GM18868 (cell line): ENCODE measurements around the gene COL18A1.
"Not testable (repeated sequence)": the region's sequence is repeated elsewhere in the genome, so short reads cannot be mapped to it uniquely, and the experiment has no call there.

Experiments
- ATAC-seq: cut with Tn5 transposase; IDR thresholded peaks from one replicate; pipeline ENCODE4 v1.9.1; 2021; ENCODE audit warnings: mild to moderate bottlenecking, moderate library complexity; ENCODE audit not compliant: unreplicated experiment

Gene COL18A1

DNA sequence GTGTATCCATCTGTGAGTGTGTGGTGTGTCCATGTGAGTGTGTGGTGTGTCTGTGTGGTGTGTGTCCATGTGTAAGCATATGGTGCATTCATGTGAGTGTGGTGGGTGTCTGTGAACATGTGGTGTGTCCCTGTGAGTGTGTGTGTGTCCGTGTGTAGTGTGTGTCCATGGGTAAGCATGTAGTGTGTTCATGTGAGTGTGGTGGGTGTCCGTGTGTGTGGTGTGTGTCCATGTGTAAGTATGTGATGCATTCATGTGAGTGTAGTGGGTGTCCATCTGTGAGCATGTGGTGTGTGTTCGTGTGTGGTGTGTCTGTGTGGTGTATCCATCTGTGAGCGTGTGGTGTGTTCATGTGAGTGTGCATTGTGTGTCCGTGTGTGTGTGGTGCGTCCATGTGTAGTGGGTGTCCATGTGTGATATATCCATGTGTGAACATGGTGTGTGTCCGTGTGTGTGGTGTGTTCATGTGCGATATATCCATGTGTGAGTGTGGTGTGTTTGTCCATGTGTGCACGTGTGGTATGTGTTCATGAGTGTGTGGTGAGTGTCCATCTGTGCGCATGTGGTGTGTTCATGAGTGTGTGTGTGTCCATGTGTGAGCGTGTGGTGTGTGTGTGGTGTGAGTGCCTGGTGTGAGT lies 124.9 kb downstream of the COL18A1 start:
- ATAC-seq: no peak

DNA sequence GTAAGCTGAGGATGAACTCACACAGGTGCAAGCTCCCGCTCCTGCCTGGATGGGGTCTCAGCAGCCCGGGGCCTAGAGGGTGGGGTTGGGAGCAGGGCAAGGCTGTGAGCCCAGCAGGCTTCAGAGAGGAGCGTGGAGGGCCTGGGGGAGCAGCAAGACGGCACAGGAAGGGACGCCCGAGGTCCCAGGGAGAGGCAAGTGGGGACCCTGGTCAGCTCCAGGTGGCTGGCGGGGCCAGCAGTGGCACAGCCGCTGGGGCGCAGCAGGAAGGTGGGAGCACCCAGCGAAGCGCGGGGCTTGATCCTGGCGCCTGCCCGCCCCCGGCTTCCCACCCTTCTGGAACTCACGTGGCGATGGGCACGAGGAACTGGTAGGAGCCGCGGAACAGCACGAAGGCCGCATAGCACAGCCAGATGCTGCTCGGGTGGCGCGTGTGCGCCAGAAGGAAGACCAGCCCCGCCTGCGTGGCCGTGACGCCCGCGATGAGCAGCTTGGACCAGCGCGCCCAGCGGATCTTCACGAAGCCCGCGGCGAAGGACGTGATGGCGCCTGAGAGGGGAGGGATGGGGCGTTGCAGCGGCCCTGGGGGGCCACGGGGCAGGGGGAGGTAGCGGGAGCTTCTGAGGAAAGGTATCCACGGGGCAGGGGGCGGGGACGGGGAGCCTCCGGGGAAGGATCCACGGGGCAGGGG lies 125.6 kb downstream of the COL18A1 start:
- ATAC-seq: no peak

DNA sequence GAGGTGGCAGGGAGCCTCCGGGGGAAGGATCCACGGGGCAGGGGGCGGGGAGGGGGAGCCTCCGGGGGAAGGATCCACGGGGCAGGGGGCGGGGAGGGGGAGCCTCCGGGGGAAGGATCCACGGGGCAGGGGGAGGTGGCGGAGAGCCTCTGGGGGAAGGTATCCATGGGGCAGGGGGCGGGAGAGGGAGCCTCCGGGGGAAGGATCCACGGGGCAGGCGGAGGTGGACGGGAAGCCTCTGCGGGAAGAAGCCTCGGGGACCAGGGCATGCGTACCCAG lies 126.1 kb downstream of the COL18A1 start:
- ATAC-seq: not testable (repeated sequence)

DNA sequence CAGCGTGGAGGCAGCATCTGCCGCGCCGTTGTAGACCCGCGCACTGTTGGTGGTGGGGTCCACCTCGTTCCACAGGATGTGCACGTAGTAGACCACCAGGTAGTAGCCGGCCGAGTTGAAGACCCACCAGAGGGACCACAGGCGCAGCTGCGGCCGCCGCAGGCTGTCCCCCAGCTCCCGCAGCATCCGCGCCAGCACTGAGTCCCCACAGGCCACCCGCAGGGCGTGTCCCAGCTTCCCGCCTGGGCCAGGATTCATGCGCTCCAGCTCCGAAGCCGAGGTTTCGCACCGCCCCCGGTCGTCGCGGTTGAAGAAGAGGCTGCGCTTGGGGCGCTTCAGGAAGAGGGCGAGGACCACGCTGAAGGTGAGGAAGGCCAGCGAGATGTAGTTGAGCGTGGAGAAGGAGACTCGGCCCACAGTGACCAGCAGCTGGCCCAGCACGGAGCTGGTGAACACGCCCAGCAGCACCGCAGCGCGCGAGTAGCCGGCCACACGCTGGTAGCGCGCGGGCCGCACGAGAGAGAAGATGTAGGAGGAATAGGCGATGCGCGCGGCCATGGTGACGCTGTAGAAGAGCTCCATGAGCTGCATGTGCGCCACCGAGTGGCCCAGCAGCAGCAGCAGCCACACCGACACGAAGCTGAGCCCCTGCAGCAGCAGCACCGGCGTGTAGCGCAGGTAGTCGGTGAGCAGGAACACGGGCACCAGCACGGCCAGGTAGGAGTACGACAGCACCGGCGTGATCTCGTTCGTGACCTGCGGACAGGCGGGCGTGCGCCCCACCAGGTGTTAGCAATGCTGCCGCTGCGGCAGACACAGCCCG lies 126.6 kb downstream of the COL18A1 start:
- ATAC-seq: no peak

DNA sequence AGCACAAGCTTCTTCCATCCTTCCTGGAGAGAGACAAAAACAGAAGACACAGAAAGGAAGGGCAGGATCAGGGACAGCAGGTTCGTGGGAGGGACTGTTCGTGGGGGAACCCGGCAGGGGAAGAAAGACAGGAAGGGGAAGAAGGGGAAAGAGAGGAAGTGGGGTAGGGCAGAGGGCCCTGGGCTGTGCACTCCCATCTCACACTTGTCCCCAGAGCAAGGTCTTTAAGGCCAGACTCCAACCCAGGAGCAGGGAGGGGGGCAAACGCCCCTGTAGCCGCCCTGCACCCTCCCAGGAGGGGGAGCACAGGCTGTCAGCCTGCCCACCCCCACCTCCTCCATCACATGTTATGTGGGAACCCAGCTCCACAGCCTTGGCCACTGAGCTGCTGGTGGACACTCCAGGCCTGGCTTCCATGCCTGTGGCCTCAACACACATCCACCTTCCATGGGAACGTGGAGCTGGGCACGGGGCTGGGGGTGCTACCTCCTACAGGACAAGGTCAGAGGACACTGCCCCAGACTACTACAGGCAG lies 127.9 kb downstream of the COL18A1 start:
- ATAC-seq: no peak

- no peak for ATAC-seq
Observed at GRCh38 chr21:45533361-45533845, 128.4 kb downstream of the COL18A1 start.

DNA sequence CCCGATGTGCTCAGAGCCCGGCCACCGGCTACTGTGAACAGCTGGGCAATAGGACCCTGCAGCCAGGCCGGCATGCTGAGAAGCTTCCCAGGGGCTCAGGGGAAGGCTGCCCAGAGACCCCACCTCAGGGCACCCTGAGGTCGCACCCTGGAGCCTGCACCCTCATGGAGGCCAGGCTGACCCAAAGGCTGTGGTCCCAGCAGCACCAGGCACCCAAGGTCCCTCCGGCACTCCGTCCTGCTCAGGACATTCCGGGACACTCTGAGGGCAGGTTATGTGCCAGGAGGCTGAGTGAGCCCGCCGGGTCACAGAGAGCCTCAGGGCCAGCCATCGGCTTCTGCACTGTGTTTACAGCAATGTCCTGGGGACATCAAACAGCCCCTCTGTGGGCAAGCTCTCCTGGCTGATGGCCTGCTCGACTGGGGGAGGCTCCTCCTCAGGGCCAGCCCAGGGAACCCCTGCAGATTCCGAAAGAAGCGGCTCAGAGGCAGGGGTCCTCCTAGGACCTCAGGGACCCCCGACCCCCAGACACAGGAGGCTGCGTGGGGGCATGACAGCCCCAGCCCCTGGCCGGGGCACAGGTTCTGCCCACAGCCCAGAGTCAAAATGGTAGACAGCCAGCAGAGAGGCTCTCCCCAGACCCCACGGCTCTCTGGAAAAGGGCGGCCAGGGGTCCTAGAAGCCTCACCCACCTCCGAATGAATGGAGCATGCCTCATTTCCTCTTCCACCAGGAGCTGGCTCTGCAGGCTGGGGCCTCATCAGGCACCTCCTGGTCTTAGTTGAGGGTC lies 129.1 kb downstream of the COL18A1 start:
- no peak for ATAC-seq

GRCh38 chr21:45534636-45535331 lies 129.8 kb downstream of the COL18A1 start:
- no peak for ATAC-seq

DNA sequence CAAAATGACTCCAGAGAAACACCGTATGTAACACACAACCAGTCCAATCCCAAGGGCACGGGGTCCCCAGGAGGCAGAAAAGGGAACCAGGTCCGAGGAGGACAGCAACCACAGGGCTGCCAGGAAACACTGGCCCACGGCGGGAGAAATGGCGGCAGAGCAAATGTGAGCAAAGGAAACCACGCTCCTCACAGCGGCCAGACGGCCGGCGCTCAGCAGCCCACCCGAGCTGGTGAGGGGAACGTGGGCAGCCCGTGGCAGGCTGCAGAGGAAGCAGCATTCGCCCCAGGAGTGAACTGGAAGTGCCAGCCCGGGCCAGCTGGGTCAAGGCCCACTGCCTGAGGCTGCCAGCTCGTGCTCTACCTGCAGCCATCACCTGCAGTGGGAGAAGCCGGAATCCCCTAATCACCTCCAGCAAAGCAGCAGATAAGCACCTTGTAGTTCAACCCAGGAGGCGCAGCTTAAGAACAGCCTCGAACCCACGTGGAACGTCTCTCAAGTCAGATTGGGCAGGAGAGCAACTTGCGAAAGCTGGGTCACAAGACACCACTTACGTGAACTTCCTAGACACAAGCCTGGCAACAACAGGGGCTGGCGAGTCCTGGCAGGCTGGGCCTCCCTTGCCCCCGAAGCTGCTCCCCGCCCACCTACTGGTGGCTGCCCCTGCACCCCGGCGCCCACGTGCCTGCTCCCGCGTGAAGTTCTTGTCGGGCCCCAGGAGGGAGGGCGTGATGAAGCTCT lies 130.5 kb downstream of the COL18A1 start:
- no peak for ATAC-seq

GRCh38 chr21:45536301-45537081 lies 131.5 kb downstream of the COL18A1 start:
- no peak for ATAC-seq

DNA sequence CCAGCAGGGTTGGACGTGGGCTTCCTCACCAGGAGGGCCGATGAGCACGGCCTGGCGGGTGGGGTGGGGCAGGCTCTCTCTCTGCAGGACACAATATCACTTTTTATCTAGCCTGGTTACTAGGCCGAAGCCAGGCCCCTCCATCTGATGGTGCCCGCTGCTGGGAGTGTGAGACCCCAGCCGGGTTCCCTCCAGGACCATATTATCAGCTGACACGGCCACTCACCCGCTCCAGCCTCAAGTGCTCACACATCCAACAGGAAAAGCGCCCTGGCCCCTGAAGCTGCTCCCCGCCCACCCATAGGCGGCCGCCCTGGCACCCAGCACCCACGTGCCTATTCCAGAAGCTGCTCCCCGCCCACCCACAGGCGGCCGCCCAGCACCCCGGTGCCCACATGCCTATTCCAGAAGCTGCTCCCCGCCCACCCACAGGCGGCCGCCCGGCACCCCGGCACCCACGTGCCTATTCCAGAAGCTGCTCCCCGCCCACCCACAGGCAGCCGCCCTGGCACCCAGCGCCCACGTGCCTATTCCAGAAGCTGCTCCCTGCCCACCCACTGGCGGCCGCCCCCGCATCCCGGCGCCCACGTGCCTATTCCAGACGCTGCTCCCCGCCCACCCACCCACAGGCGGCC lies 132.3 kb downstream of the COL18A1 start:
- ATAC-seq: no peak

- no peak for ATAC-seq
Observed at GRCh38 chr21:45537746-45538291, 132.9 kb downstream of the COL18A1 start.

DNA sequence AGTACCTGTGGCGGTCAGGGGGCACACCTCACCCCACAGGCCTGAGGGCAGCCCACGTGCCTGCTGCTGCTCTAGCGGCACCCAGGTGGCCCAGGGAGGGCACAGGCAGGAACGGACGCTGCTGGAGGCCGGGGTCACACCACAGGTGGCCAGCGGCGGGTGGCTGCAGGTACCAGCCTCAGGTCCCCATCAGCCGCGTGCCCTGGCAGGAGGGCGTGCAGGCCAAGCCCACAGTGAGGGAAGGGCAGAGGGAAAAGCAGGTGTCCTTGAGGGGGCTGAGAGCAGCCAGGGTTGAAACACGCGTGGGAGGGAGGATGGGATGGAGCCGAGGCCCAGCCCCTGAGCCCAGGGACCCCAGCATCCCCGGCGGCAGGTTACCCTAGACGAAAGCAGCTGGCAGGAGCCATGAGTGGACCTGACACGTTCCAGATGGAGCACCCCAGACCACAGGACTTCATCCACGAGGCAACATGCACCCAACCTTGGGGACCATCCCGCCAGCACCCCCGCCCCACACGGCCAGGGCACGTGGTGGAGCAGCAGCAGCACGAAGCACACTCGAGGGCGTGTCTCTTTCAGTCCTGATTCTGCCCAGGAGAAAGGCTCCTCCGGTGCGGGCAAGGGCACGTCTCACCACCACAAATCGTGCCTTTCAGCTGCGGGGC lies 133.5 kb downstream of the COL18A1 start:
- ATAC-seq: no peak

- ATAC-seq: no peak
Observed at GRCh38 chr21:45539046-45539795, 134.3 kb downstream of the COL18A1 start.

DNA sequence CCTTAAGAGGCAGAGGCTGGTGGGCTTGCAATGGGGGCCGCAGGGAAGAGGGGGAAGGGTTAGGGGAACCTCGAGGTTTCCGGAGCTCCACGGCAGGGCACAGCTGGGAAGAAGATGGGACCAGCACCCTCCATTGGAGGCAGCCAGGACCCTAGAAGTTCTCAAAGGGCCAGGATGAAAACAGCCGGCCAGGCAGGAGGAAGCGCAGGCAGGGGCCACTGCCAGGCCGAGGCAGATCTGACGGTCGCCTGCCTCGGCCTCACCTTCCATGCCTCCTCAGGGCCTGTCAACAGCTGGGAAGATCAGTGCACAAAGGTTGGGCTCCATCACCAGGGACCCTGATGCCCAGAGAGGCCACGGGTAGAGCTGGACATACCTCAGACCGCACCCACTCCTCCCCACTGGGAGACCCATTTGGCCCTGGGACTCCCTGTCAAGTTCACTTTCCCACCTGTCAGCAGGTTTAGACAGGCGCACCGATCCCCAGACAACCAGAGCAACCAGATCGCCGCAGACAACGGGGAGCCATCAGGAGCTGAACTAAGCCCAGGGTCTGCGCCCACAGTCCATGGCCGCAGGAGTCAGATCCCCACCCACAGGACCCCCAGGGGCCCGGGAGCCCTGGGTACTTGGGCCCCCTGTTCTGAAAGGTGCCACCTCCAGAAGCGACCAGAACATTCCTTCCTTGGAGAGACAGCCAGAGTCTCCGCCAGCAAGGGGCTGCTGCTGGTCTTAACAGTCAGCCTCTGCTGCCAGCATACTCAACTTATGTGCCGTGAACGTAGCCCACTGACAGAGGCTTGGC lies 135.0 kb downstream of the COL18A1 start:
- ATAC-seq: no peak

DNA sequence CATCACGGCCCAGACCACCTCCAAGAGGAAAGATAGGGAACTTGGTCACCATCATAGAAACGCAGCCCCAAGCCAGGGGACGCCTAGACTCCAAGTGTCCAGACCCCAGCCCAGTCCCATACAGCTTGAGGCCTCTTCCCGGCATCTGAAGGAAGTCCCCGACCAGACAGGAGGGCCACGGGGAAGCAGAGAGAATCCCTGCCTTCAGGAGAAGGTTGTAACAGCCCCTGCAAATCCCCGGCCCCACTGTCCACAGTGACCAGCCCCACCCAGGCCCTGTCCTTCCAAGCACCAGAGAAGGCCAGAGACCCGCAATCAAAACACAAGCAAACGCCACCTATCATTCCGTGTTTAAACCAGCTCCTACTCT lies 135.6 kb downstream of the COL18A1 start:
- ATAC-seq: no peak
